GM19397 (cell line): ENCODE data around the gene FSIP2.

ENCODE experiments used
- ATAC-seq: cut with Tn5 transposase; IDR thresholded peaks from one replicate; pipeline ENCODE4 v1.9.1; 2021; ENCODE audit warnings: mild to moderate bottlenecking, moderate library complexity; ENCODE audit not compliant: unreplicated experiment

The FSIP2 gene, protein sequence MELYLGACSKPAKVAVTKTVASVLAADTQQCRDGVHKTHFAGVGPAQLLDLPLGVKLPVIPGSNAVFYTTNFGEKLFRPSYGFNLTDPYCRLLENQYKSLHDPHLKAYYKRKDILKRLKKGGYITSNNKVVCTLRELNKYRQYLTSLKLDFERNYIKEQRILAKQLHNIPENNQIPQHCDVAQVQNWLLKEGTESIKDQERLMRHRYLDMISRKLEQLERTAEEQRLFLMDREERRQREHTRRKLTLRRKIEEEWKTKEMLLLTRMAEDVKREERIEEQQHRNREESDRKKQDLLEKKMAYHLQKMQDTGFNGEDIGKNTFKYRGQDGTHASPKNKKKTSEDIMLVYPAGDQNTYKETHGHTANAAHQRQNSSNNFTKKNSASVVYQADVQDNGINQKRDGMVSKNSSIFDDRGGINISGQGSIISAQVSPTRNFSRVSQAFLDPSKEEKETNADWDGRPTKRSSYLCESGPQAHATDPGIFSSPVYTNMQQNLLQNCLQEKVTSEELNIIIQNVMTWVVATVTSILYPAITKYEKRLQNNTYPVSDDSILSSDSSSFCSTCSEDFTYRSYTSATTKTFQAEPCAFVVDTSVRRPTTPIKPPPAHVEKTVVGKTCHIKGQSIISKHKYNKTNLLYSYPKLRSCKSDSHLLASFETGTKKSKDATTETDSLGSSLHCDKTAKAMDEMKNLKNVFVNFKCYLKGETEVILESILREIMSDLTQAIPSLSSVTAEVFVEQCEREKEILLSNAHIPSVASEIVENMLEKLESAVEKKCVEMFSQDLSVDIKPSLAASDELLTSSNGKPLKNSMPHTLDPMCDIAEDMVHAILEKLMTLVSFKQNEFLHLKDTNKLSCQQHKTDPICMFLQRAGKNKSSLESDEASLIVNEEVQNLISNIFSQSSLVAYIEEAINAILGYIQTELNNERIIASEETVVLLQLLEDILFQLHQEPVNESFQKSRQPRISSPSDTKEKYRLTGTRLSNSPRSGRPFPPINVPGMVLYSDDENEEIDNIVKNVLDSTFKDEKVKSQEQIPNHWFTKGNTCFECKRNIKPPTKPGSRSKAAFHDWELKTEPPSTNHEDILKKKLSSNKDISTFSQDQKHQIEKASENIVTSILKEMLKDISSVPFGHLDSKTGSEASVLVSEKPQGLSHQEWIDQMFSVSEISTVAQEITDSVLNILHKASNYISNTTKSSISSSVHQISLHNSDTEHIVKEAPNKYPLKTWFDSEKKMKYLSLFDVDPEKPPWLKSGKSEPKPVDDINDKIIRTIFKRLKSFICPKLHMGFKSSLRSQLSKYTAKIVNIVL (N-terminal part only)

DNA sequence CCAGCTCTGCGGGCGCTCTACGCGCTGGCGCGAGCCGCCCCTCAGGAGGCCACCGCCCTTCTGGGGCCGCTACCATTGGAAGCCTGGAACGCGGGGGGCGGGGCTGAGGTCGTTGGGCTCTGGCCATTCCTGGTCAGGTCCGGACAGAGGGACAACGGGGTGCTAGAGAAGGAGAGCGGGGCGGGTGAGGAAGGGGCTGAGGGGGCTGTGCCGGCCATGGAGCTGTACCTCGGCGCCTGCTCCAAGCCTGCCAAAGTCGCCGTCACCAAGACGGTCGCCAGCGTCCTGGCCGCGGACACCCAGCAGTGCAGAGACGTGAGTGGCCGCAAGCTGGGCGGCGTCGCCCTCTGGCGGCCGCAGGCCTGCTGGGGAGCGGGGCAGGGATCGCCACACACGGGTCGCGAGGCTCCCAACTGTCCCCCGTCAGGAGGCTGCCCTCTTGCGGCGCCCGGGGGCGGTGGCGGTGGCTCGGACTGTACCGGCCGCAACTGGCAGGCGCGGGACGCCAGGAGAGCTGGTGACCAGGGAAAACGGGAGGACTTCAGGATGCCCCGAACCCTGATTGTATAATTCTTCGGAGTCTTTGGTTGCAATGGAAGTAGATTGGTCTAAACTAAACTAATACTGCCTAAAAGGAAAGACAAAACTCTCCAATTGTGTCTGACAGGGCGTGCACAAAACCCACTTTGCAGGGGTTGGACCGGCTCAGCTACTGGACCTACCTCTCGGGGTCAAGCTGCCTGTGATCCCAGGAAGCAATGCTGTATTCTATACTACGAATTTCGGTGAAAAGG lies at the start of gene FSIP2:
Gene FSIP2, plus strand, starts transcription at position 126 of the 794 bp plus-strand sequence. Its CDS starts 91 bp downstream, at position 217.
- ATAC-seq: peak; percentile 97

DNA sequence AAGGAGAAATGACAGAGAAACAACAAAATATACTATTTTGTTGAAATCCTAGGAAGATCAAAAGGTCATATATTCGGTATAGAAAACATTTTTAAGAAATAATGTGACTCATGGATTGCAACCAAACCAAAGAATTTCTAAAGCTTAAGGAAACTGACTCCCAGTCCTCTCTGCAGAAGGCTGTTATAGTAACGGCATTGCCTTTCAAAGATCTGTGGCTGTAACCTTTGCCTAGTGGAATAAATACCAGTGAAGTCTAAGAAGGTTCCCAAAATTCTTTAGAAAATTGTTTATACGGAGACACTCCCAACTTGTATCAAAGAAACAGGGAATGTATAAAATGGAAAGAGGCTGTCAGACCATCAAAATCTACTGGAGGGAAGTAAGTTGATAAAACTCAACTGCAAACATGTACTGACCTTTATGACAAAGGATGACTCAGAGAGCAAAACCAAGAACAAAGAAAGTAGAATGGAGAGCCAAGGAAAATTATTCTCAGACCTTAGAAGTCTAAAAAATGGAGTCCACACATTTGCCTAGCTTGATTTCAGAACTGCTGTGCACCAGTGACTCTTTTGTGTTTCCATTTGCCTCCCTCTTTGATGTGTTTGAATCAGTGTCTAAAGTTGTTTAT lies 48.6 kb upstream of the FSIP2 start:
- no peak for ATAC-seq

DNA sequence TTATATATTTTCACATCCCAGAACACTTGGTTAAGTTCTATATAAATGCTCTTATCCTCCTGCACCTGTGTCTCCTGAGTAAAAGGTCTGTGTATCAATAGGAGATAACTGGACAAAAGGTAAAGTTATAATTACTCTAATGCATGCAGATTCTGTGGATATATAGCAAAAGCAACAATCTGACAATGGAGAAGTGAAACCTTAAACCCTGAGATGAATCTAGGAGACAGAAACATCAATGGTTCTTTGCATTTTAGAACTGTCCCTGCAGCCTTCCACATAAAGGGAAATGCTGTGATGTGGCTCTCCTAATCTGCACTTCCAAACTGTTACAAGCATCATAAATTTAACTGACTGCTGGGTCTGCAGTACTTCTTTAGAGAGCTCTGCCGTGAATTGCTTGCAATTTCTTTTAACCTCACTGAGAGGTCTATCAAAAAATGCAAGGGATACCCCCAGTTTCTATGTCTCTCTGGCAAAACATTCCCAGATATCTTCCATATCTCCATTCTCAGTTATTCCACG lies 42.8 kb upstream of the FSIP2 start:
- no peak for ATAC-seq

DNA sequence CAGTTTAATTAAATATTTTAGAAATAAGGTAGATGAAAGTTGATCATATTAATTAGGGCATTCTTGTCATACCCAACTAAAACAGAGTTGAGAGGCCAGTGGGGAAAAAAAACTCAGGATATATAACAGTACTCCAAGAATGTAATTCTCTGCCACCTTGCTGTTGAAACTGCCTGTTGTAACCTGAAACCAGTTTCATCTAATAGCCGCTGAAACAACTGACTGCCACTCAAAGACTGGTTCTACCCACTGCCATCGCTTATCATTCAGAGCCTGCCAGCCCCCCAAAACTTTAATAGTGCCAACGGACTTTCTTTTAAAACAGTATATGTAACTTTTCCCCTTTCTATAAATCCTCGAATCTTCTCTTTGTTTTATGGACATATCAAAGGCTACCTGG lies 37.7 kb upstream of the FSIP2 start:
- no peak for ATAC-seq

DNA sequence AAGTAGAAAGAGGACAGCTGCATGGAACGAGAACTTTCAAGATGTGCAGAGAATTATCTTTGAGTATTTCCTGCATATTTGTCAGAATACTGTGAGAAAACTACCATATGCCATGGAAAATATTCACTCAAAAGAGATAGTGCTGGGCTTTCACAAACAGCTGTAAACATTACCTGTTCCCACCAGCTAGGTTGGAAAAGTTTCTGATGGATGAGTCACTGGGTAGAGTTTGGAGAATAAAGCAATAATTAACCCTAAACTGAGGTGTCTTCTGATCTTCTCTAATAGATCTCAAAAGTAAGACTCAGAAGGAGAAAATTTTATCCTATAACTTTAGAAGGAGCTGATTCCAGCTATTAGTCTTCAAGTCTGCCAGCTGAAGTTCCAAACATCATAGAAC lies 3.9 kb upstream of the FSIP2 start:
- ATAC-seq: no peak

DNA sequence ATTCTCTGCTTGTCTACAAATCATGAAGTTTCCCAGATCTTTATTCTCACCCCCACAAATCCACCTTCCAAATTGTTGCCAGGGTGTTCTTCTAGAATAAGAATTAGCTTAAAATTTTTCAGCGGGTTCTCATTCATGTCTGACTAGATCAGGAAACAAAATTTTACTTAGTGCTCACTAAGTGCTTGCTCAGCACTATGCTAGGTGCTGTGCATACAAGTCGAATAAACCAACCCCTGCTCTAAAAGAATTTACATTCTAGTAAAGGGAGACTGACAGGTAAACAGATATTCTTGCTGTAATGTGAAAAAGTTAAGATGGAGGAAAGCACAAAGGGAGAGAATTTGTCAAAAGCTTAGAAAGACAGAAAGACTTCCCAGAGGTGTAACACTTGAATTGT lies 2.4 kb upstream of the FSIP2 start:
- no peak for ATAC-seq

DNA sequence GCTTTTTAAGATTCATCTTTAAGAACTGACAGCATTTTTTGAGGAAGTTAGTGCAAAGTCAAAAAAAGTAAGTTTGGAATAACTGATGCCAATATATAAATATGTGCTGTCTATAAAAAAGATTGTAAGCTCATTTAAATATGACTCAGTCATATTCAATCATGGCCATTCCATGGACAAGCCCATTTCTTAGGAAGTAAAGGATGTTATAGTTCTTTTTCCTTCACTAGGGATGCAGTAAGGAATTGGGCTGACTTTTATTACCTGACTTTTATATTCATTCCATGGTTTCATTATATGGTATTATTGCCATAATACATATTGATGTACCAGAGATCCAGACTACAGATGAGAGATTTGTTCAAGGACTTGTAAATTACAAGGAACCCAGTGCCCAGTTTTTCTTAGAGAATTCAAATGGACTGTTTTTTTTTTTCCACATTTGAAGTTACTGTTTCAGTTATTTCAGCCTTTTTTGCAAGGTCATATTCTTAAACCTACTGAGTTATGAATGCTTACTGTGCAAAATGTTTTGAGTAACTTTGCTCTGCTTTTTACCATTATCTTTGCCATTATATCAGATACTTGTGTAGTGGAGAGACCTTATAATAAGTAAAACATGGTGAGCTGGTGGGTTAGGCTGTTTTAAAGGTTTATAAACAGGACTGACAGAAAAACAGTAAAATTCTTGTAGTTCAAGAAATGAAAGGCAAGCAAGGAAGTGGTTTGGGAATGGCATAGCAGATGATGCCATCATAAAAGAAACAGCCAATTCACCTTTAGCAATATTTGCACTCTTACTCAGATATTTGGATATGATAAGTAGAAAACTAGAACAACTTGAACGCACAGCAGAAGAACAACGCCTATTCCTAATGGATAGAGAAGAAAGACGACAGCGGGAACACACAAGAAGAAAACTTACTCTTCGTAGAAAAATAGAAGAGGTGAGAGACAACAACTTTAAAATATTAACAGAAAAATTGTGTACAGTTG lies 7.6 kb downstream of the FSIP2 start:
- ATAC-seq: no peak

DNA sequence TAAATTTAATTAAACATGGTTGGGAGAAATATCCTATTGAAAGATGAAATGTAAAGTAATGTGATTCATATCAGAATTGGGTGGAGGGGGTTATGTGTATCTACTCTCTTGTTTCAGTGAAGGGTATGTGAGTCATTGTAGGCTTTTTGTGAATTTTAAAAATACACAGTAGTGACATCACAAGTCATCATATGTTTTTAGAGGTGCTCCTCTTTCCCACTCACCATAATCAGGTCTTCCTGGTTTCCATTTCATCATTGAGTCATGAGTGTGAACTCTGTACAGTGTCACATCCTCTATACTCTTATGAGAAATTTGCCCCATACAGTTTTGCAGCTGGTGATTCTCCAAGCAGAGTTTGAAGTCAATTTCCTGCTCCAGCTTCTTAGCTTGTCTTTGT lies 18.8 kb downstream of the FSIP2 start:
- no peak for ATAC-seq

DNA sequence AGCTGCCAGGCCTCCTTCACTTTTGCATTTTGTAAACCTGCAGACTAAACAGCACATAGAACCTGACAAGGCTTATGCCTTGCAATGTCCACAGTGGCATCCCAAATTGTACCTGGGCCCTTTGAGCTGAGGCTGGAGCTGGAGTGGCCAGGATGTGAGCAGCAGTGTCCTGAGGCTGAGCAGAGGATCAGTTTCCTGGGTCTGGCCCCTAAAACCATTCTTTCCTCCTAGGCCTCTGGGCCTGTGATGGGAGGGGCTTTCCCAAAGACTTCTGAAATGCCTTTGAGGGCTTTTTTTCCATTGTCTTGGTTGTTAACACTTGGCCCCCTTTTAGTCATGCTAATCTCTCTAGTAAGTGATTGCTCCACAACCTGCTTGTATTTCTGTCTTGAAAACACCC lies 32.8 kb downstream of the FSIP2 start:
- no peak for ATAC-seq

DNA sequence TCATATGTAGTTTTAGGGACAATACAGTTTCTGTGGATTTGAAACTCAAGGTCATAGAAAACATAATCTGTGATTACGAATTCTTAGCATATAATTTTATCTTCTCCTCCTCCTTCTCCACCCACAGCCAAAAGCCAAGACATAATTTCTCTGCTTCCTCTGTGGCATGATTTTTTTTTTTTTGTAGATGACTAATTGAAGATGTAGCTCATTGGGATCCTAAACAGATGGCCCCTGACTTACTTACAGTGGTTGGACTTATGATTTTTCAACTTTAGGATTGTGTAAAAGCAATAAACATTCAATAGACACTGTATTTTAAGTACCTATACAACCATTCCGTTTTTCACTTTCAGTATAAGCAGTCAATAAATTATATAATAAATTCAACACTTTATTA lies 42.3 kb downstream of the FSIP2 start:
- no peak for ATAC-seq

DNA sequence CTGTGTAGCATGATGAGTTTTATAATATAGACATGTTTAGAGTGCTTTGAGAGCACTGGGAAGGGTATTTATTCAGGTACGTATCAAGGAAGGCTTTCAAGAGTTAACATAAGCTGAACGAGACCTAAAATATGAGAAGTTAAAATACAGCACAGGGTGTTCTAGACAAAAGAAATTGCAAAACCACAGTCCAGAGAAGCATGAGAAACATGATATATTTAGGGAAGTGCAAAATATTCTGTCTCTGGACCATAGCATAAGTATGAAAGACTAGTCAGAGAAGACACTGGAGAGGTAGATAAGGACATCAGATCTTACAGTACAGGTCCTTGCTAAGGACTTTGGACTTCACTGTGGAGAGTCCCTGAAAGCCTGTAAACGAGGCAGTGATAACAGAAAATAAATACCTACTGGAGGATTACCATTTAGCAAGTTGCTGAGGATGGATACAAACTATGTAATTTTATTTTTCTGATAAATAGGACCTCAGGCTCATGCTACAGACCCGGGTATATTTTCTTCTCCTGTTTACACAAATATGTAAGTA lies 43.7 kb downstream of the FSIP2 start:
- no peak for ATAC-seq

DNA sequence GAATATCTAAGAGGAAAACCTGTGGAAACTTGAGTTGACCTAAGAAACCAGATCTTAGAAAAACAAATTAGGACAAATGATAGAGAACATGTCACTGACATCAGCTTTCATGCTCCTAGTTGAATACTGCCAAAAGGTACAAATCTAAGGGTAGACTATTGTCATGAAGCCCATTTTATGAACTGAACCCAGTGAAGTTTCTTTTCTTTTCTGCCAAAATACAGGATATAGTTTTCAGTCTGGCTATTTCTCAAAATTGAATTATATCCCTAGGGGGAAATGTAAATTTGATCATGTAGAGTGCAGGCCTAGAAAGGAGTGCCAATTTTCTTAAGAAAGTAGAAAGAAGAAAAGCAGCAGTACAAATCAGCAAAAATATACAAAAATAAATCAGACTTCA lies 46.6 kb downstream of the FSIP2 start:
- no peak for ATAC-seq

DNA sequence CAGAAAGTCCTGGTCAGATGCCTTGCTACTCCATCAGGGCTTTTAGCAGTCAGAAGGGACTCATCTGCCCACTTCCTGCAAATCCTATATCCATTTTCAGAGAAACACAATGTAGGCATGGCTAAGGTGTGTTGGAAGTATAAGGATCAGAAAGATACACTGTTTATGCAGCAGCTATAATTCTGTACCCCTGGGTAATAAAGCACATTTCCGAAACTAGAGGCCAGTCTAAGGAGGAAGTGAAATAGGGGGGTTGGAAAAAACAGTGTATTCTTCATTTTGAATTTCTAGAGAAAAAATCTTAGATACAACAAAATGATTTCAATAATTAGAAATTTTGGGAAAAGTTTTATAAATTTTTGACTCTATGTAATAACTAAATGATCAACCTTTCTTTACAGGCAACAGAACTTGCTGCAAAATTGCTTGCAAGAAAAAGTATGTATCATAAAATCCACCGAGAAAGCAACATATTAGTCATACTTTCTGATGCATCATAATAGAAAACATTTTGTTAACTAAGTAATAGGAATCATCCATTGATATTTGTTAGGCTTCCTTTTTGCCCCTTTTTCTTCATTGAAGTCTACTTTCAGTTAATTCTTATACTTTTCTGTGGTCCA lies 47.4 kb downstream of the FSIP2 start:
- peak; percentile 61 for ATAC-seq

DNA sequence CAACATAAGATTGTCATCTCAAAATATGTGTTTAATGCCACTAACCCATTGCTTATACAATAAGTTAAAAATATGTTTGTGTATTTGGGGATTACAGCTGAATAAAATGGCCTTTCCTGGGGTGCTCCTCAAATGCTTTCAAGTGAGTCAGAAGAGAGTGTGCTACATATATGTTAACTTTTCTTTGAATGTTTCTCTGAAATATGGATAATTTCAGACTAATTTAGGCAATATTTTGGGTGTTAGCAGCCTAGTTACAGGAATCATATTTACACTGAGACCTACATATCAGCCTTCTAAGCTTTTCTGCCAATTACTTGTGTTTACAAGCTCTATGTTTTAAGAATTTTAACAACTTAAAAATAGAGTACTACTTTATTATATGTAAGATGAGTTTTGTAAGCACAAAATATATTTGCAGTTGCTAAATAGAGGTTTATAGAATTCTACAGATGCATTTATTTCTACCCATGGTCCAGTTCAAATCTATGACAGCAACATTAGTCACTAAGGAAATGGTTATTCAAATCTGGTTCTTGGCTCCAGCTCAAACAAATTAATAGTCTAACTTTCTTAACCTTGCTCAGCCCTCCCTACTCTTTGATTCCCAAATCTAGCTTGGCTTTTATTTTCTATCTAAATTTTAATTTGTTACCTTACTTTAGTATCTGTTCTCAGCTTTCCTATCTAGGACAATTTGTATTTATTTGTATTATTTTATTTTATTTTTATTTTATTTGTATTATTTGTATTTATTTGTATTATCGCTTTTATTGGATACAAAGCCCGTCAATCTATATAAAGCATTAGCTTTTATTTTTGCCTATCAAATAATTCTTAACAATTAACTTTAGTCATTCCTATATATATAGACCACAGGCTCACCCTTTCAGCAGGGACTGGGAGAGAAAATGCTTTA lies 48.9 kb downstream of the FSIP2 start:
- ATAC-seq: no peak

DNA sequence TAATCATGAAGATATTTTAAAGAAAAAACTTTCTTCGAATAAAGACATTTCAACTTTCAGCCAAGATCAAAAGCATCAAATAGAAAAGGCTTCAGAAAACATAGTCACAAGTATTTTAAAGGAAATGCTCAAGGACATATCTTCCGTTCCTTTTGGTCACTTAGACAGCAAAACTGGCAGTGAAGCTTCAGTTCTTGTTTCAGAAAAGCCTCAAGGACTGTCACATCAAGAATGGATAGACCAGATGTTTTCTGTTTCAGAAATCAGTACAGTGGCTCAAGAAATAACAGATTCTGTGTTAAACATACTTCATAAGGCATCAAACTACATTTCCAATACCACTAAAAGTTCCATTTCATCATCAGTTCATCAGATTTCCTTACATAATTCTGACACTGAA lies 51.8 kb downstream of the FSIP2 start:
- no peak for ATAC-seq

DNA sequence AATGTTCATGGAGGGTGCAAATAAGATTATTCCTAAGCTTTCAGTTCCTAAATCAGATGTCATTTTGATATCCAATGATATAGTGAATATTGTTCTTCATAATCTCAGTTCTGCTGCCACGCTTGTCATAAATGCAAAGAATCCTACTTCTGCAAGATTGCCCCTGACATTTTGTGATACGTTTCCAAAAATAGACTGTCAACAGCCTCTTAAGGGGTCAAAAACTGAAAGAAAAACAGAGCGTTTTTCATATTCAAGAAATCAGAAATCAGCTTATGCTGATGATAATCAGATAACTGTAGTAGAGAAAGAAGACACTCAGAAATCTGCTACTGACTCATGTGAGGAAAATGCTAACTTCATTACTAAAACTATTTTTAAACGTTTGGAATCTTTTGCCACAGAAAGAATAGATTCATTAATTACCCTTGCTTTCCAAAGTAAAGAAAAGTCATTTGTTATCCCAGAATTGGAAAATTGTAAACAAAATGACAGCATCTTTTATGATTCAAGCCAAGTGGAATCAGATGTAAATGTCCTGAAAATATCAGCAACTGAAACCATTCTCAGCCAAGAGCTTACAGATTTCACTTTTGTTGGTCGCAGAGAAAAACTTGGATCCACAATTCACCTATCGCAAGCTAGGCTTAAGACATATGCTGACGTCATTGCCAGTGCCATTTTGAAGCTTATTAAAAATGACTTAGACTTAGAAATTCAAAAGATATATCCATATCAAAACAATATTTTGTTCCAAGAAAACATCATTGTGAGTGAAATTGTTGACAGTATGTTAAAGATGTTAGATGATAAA lies 55.1 kb downstream of the FSIP2 start:
- ATAC-seq: no peak
